Measurements from ENCODE around the gene ERICH6.

DNA sequence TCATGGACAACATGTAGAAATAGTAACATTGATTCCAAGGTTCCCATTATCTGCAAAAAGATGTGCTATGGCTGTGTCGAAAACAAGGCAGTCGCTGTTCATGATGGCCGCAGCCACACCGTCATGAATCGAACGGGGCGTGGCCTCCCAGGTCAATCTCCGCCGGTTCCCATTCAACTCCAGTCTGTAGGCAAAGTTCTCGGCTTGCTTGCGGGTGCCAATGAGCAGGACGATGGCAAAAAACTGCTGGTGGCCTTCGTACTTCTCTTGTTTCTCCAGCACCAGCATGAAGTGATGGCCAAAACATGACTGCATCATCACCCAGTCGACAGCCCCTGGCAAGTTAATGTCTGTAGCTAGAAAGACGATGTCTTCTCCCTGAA is 38.4 kb upstream of the ERICH6 start:
- no peak for TF ChIP-seq EZH2phosphoT487 (IDR thresholded peaks at IDR 0.05; ENCODE audit: borderline replicate concordance, low read length)
- TF ChIP-seq EZH2 (IDR thresholded peaks at IDR 0.05; ENCODE audit: low read length, unreplicated experiment), result no peak
- TF ChIP-seq, protein P1, sequence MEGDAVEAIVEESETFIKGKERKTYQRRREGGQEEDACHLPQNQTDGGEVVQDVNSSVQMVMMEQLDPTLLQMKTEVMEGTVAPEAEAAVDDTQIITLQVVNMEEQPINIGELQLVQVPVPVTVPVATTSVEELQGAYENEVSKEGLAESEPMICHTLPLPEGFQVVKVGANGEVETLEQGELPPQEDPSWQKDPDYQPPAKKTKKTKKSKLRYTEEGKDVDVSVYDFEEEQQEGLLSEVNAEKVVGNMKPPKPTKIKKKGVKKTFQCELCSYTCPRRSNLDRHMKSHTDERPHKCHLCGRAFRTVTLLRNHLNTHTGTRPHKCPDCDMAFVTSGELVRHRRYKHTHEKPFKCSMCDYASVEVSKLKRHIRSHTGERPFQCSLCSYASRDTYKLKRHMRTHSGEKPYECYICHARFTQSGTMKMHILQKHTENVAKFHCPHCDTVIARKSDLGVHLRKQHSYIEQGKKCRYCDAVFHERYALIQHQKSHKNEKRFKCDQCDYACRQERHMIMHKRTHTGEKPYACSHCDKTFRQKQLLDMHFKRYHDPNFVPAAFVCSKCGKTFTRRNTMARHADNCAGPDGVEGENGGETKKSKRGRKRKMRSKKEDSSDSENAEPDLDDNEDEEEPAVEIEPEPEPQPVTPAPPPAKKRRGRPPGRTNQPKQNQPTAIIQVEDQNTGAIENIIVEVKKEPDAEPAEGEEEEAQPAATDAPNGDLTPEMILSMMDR (conservative IDR thresholded peaks at IDR 0.05; ENCODE audit: low read depth, low read length), result no peak

Measured in PC-3 (cell line).